ENCODE data around the gene MLPH.

MLPH gene

GRCh38 chr2:237549643-237550415 lies 62.8 kb downstream of the MLPH start:
- DNase-seq (ENCODE audit: insufficient read length, low spot score) = no peak
- no peak for FAIRE-seq
- TF ChIP-seq, protein P1, sequence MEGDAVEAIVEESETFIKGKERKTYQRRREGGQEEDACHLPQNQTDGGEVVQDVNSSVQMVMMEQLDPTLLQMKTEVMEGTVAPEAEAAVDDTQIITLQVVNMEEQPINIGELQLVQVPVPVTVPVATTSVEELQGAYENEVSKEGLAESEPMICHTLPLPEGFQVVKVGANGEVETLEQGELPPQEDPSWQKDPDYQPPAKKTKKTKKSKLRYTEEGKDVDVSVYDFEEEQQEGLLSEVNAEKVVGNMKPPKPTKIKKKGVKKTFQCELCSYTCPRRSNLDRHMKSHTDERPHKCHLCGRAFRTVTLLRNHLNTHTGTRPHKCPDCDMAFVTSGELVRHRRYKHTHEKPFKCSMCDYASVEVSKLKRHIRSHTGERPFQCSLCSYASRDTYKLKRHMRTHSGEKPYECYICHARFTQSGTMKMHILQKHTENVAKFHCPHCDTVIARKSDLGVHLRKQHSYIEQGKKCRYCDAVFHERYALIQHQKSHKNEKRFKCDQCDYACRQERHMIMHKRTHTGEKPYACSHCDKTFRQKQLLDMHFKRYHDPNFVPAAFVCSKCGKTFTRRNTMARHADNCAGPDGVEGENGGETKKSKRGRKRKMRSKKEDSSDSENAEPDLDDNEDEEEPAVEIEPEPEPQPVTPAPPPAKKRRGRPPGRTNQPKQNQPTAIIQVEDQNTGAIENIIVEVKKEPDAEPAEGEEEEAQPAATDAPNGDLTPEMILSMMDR (IDR thresholded peaks at IDR 0.05; ENCODE audit: insufficient read depth, missing control alignments) = no peak

DNA sequence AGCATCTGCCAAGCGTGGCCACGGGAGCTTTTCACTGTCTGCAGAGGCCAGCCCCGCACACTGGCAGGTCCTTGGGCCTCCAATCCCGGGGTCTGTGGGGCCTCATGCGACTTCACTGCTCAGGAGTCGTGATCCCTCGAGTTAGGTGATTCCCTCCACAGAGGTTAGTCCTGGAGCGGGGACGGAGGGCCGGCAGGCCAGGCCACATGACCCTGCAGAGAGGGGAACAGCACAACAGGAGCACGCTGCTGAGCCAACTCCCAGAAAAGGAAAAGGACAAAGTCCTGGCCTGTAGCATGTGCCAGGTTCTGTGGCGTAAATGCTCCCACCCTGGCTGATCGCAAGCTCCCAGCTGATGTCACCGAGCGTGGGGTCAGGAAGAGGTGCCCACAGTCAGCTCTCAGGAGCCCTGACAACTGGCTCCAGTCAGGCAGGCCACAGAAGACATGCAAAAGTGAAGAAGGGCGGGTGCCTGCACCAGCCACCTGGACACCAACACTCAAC lies 64.1 kb downstream of the MLPH start:
- FAIRE-seq = no peak
- no peak for DNase-seq (ENCODE audit: insufficient read length, low spot score)
- TF ChIP-seq, protein P1 (IDR thresholded peaks at IDR 0.05; ENCODE audit: insufficient read depth, missing control alignments) = no peak

DNA sequence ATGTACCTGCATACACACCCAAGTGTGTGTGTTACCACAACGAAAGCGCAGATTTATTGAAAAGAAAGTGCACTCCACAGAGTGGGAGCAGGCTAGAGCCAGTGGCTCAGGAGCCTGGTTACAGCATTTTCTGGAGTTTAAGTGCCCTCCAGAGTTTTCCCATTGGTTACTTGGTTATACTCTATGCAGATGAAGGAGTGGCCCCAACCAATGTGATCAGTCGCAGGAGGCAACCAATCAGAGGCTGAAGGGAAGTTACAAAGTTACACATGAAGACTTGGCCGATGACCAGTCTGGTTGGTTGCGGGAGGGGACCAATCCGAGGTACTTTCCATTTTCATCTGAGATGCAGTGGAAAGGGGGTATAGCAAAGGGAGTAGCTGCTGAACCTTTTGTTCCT lies 65.9 kb downstream of the MLPH start:
- DNase-seq (ENCODE audit: insufficient read length, low spot score) (no peak), FAIRE-seq (no peak)
- TF ChIP-seq, protein P1 (IDR thresholded peaks at IDR 0.05; ENCODE audit: insufficient read depth, missing control alignments) = no peak

- DNase-seq (ENCODE audit: insufficient read length, low spot score) = no peak
- FAIRE-seq = no peak
- TF ChIP-seq, protein P1 (IDR thresholded peaks at IDR 0.05; ENCODE audit: insufficient read depth, missing control alignments) = no peak
Observed at GRCh38 chr2:237553948-237554347, 66.9 kb downstream of the MLPH start.

DNA sequence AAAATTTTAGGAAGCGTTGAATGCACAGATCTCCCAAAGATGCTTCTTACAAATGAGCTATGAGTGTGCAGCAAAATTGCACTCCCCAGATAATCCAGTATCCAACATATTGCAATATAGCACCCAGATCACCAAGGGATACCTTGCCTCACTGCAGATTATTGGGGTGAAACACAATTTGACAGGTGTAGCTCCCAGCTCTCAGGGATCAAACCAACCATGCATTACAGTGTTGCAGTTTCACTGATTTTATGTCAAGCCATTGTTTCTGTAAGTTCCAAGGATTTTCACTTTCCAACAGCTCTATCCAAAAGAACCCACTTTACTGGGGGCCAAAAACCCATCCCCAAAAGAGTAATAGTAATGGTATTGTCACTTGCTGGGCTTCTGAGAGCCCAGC lies 68.5 kb downstream of the MLPH start:
- TF ChIP-seq, protein P1 (IDR thresholded peaks at IDR 0.05; ENCODE audit: insufficient read depth, missing control alignments) = no peak
- FAIRE-seq (no peak), DNase-seq (ENCODE audit: insufficient read length, low spot score) (no peak)

DNA sequence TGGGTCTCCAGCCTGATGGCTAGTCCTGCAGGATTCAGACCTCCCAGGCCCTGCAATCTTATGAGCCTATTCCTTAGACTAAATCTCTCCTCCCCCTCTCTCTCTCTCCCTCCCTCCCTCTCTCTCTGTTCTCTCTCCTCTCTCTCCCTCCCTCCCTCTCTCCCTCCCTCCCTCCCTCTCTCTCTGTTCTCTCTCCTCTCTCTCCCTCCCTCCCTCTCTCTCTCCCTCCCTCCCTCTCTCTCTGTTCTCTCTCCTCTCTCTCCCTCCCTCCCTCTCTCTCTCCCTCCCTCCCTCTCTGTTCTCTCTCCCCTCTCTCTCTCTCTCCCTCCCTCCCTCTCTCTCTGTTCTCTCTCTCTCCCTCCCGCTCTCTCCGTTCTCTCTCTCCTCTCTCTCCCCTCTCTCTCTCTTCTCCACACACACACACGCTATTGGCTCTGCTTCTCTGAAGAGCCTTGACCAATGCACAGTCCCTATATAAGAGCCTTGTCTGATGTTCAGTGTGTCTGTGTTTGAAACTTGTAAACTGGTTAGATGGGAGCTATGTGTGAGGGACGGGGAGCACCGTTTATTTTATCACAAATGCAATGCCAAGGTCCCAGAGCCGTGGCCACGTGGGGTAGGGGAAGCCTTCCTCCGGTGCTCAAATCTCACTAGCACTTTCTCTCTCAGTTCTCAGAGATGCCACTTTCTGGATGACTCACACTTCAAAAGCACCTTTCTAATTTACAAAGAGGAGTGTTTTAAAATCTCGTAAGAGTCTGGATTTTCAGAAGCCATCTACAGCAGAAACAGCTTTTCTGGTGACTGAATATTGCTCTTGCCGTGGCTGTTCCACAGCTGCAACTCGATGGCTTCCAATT lies 70.0 kb downstream of the MLPH start:
- DNase-seq (ENCODE audit: insufficient read length, low spot score) = no peak
- TF ChIP-seq, protein P1 (IDR thresholded peaks at IDR 0.05; ENCODE audit: insufficient read depth, missing control alignments) = no peak
- no peak for FAIRE-seq

Data from D721Med (cell line).